ENCODE data around the gene CARD10. TPM values are rescaled to one million over a fixed set of nuclear protein-coding genes. Genes with fewer than 3 reads are reported as not detected.
"Not testable (repeated sequence)": the region's sequence is repeated elsewhere in the genome, so short reads cannot be mapped to it uniquely, and the experiment has no call there.

The CARD10 gene
- total RNA-seq, 1 experiment from 2014 or later = 22.7 TPM

DNA sequence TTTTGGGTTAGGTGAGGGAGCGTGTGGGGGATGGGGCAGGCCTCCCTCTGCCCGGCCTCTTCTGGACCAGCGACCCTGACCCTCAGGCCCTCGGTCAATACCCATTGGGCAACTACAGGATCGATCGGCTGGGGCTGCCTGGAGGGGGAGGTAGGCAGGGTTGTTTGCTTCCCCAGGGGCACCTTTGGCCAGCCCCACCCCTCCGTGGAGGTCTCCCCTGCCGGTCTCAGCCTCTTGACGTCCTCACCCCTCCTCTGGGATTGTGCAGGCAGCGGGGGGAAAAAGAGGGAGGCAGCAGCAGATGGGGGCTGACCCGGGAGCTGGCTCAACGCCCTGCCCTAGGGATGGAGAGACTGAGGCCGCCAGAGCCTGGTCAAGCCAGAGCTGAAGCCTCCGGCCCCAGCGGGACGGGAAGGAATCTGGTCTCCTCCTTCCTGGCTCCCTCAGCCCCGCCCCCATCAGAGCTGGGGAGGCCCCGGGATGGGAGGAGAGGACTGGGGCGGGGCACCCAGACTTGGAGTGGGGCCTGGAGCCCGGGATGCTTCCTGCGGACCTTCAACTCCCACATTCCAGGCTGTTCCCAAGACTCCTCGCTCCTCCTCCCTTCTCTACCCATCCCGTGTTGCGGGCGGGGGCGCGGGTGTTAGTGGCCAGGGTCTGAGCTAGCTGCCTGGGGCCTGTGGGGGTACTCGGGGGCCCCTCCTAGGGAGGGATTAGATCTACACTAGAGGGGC, 26.7 kb upstream of the CARD10 start:
- no TSS peak for BruUV-seq (replicated peaks)
- no peaks in the 10 kb centered on the region for H3K9me3 Mint-ChIP-seq (ENCODE audit: unreplicated experiment)
- peaks cover 6% of the 10 kb centered on the region for H3K36me3 Mint-ChIP-seq (ENCODE audit: insufficient read depth, unreplicated experiment)
- peak; percentile 97 for DNase-seq (ENCODE audit: unreplicated experiment)
- peaks cover 24% of the 10 kb centered on the region for H3K4me1 Mint-ChIP-seq (ENCODE audit: insufficient read depth, unreplicated experiment)
- POLR2A ChIA-PET = interaction anchor here (0.9 to 10.8 kb wide), 3 partner anchors 11 to 47 kb away, joined by 3 to 194 read pairs (median 8); partner anchors contain the start of gene CDC42EP1
- intact Hi-C loops (cut with micrococcal nuclease) = loop anchor here (1.0 kb wide), 2 partner anchors 21 to 46 kb away; no protein-coding TSS in a partner anchor
- H3K27me3 Mint-ChIP-seq (ENCODE audit: insufficient read depth, unreplicated experiment) = no peaks in the 10 kb centered on the region
- peak overlapping the region; percentile 50 for H3K4me3 Mint-ChIP-seq (ENCODE audit: unreplicated experiment)
- TF ChIP-seq, protein P1, sequence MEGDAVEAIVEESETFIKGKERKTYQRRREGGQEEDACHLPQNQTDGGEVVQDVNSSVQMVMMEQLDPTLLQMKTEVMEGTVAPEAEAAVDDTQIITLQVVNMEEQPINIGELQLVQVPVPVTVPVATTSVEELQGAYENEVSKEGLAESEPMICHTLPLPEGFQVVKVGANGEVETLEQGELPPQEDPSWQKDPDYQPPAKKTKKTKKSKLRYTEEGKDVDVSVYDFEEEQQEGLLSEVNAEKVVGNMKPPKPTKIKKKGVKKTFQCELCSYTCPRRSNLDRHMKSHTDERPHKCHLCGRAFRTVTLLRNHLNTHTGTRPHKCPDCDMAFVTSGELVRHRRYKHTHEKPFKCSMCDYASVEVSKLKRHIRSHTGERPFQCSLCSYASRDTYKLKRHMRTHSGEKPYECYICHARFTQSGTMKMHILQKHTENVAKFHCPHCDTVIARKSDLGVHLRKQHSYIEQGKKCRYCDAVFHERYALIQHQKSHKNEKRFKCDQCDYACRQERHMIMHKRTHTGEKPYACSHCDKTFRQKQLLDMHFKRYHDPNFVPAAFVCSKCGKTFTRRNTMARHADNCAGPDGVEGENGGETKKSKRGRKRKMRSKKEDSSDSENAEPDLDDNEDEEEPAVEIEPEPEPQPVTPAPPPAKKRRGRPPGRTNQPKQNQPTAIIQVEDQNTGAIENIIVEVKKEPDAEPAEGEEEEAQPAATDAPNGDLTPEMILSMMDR (IDR thresholded peaks at IDR 0.05; ENCODE audit: unreplicated experiment) = no peak
- peak overlapping the region; percentile 78 for H3K27ac Mint-ChIP-seq (ENCODE audit: low read depth, unreplicated experiment)
- CTCF ChIA-PET = interaction anchor here (0.6 to 16.7 kb wide), 7 partner anchors 18 to 1153 kb away, joined by 3 to 667 read pairs (median 4); partner anchors contain the start of gene CDC42EP1

DNA sequence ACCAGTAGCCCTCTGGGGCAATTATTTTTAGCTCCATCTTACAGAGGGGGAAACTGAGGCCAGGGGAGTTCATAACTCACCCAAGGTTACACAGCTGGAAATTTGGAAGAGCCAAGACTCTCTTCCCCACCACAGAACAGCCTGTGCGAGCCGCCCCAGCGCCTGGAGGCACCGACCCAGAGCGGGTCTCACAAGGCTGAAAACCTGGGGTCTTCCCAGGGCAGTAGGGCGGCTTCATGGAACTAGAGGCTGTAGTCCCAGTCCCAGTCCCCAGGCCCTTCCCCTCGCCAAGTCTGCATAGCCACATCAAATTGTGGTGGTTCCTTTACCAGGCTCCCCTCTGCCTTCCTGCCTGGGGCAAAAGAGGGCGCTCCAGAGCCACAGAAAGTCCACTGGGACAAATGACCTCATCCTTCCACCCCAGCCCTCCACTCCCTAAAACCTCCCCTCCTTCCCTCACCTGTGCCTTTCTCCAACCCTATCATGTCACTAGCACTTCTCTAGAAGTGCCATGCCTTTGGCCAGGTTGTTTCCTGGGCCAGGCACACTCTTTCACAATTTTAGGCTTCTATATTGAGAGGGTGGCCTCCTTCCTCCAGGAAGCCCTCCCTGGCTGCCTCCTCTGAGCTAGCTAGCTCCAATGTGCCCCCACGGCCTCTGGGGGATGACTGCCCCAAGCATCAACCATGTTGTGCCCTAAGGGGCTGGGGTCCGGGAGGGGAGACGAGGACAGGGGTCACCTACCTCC, 25.9 kb upstream of the CARD10 start:
- DNase-seq (ENCODE audit: unreplicated experiment) = peak; percentile 91
- BruUV-seq (replicated peaks) = no TSS peak
- H3K4me1 Mint-ChIP-seq (ENCODE audit: insufficient read depth, unreplicated experiment) = peaks cover 28% of the 10 kb centered on the region
- intact Hi-C loops (cut with micrococcal nuclease) = loop anchor here (1.0 kb wide), 2 partner anchors 22 to 47 kb away; no protein-coding TSS in a partner anchor
- H3K9me3 Mint-ChIP-seq (ENCODE audit: unreplicated experiment) = no peaks in the 10 kb centered on the region
- ChIA-PET POLR2A (interaction anchor here (0.9 to 10.8 kb wide), 4 partner anchors 11 to 47 kb away, joined by 3 to 194 read pairs (median 6); partner anchors contain the start of gene CDC42EP1), CTCF (interaction anchor here (0.7 to 16.7 kb wide), 8 partner anchors 18 to 198 kb away, joined by 3 to 667 read pairs (median 6); partner anchors contain the start of gene CDC42EP1)
- H3K4me3 Mint-ChIP-seq (ENCODE audit: unreplicated experiment) = peak overlapping the region; percentile 50
- H3K27ac Mint-ChIP-seq (ENCODE audit: low read depth, unreplicated experiment) = peak overlapping the region; percentile 78
- TF ChIP-seq, protein P1 (IDR thresholded peaks at IDR 0.05; ENCODE audit: unreplicated experiment) = peak; percentile 79
- H3K36me3 Mint-ChIP-seq (ENCODE audit: insufficient read depth, unreplicated experiment) = peaks cover 6% of the 10 kb centered on the region
- H3K27me3 Mint-ChIP-seq (ENCODE audit: insufficient read depth, unreplicated experiment) = no peaks in the 10 kb centered on the region

DNA sequence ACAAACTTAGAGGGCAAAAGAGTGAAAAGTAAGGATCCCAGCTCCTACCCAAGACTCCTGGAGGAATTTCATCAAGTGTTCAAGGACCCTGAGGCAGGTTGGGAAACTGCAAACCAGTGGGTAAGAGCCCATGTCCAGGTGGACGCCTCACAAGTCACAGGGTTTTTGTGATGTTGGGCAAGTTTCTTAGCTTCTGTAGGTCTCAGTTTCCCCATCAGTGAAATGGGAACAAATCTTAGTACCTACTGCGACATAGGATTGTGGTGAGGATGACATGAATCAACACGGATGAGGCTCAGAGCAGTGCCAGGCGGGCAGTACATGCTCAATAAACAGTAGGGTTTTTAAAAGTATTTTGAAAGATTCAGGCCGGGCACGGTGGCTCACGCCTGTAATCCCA, 23.7 kb upstream of the CARD10 start:
- peaks cover 35% of the 10 kb centered on the region for H3K4me1 Mint-ChIP-seq (ENCODE audit: insufficient read depth, unreplicated experiment)
- H3K27ac Mint-ChIP-seq (ENCODE audit: low read depth, unreplicated experiment) = no peak overlapping the region

DNA sequence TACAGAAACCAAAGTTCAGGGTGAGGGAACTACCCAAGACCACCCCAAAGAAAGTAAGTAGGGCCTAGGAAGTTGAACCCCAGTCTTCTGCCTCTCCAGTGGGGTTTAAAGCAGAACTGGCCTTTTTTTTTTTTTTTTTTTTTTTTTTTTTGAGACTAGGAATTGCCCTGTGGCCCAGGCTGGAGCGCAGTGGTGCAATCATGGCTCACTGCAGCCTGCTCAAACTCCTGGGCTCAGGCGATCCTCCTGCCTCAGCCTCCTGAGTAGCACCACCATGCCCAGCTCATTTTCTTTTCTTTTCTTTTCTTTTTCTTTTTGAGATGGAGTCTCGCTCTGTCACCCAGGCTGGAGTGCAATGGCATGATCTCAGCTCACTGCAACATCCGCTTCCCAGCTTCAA, 23.2 kb upstream of the CARD10 start:
- not testable (repeated sequence) for H3K4me3 Mint-ChIP-seq (ENCODE audit: unreplicated experiment); H3K27me3 Mint-ChIP-seq (ENCODE audit: insufficient read depth, unreplicated experiment); DNase-seq (ENCODE audit: unreplicated experiment); H3K9me3 Mint-ChIP-seq (ENCODE audit: unreplicated experiment); H3K36me3 Mint-ChIP-seq (ENCODE audit: insufficient read depth, unreplicated experiment); BruUV-seq (replicated peaks)
- intact Hi-C loops (cut with micrococcal nuclease) = loop anchor here (1.0 kb wide), 1 partner anchor 19 kb away; no protein-coding TSS in a partner anchor
- H3K4me1 Mint-ChIP-seq (ENCODE audit: insufficient read depth, unreplicated experiment) = peaks cover 35% of the 10 kb centered on the region
- ChIA-PET POLR2A (interaction anchor here (0.7 to 10.8 kb wide), 7 partner anchors 9 to 1154 kb away, joined by 3 to 194 read pairs (median 3); partner anchors contain the start of genes CDC42EP1 and GGA1), CTCF (interaction anchor here (0.7 to 16.7 kb wide), 6 partner anchors 11 to 50 kb away, joined by 3 to 667 read pairs (median 4); partner anchors contain the start of gene CDC42EP1)
- peak overlapping the region; percentile 91 for H3K27ac Mint-ChIP-seq (ENCODE audit: low read depth, unreplicated experiment)

More for the DNA sequence above, 23.7 kb upstream of the CARD10 start:
- no peak for DNase-seq (ENCODE audit: unreplicated experiment)
- no TSS peak for BruUV-seq (replicated peaks)
- H3K36me3 Mint-ChIP-seq (ENCODE audit: insufficient read depth, unreplicated experiment) = peaks cover 6% of the 10 kb centered on the region
- H3K27me3 Mint-ChIP-seq (ENCODE audit: insufficient read depth, unreplicated experiment) = no peaks in the 10 kb centered on the region
- CTCF ChIA-PET = interaction anchor here (0.7 to 16.7 kb wide), 6 partner anchors 10 to 49 kb away, joined by 3 to 667 read pairs (median 4); partner anchors contain the start of gene CDC42EP1
- H3K4me3 Mint-ChIP-seq (ENCODE audit: unreplicated experiment) = no peak overlapping the region
- no peaks in the 10 kb centered on the region for H3K9me3 Mint-ChIP-seq (ENCODE audit: unreplicated experiment)
- intact Hi-C loops (cut with micrococcal nuclease) = loop anchor here (1.0 kb wide), 1 partner anchor 18 kb away; no protein-coding TSS in a partner anchor
- POLR2A ChIA-PET = interaction anchor here (10.8 kb wide), 1 partner anchor 21 kb away, joined by 194 read pairs; the partner anchor contains the start of gene CDC42EP1
- TF ChIP-seq, protein P1 (IDR thresholded peaks at IDR 0.05; ENCODE audit: unreplicated experiment) = no peak

DNA sequence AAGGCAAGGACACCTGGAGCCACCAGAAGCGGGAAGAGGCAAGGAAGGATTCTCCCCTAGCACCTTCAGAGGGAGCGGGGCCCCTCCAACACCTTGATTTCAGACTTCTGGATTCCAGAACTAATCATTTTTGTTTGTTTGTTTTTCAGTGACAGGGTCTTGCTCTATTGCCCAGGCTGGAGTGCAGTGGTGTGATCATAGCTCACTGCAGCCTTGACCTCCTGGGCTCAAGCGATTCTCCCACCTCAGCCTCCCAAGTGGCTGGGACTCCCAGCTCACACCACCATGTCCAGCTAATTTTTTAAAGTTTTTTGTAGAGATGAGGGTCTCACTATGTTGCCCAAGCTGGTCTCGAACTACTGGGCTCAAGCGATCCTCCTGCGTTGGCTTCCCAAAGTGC, 20.6 kb upstream of the CARD10 start:
- BruUV-seq (replicated peaks); H3K27ac Mint-ChIP-seq (ENCODE audit: low read depth, unreplicated experiment); H3K4me3 Mint-ChIP-seq (ENCODE audit: unreplicated experiment); H3K27me3 Mint-ChIP-seq (ENCODE audit: insufficient read depth, unreplicated experiment); H3K36me3 Mint-ChIP-seq (ENCODE audit: insufficient read depth, unreplicated experiment); DNase-seq (ENCODE audit: unreplicated experiment); H3K9me3 Mint-ChIP-seq (ENCODE audit: unreplicated experiment): not testable (repeated sequence)
- intact Hi-C loops (cut with micrococcal nuclease) = loop anchor here (5.0 kb wide), 1 partner anchor 253 kb away; no protein-coding TSS in a partner anchor
- peaks cover 27% of the 10 kb centered on the region for H3K4me1 Mint-ChIP-seq (ENCODE audit: insufficient read depth, unreplicated experiment)
- ChIA-PET POLR2A (interaction anchor here (0.5 to 10.8 kb wide), 5 partner anchors 24 to 239 kb away, joined by 3 to 194 read pairs (median 4); partner anchors contain the start of genes CDC42EP1 and GGA1), CTCF (interaction anchor here (0.6 to 16.7 kb wide), 17 partner anchors 12 to 323 kb away, joined by 3 to 667 read pairs (median 4); partner anchors contain the start of genes CARD10, CDC42EP1 and GGA1)
